GM21825 (cell line): ENCODE results near the gene MBNL2.

Experiments used
- ATAC-seq: cut with Tn5 transposase; IDR thresholded peaks from one replicate; pipeline ENCODE4 v1.9.1; 2021; ENCODE audit warnings: mild to moderate bottlenecking, moderate library complexity; ENCODE audit not compliant: unreplicated experiment

The MBNL2 gene

GRCh38 chr13:97231829-97232196 lies 9.7 kb downstream of the MBNL2 start:
- no peak for ATAC-seq

DNA sequence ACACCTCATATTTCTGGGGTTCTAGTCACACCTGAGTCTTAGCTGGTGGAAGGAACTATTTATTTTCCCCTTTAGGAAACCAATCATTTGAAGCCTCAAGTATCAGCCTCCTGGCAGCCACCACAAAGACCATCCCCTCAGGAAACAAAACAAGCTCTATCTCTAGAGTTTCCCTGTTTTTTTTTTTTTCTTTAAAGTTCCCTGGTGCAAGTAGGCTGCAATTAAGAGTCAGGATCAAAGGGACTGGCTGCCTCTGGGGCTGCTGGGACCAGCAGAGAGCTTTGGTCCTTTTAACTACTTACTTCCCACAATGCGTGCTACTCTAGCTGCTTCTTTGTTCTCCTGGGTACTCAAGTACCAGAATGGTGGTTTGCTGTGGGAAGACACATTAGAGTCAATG lies 11.4 kb downstream of the MBNL2 start:
- no peak for ATAC-seq

DNA sequence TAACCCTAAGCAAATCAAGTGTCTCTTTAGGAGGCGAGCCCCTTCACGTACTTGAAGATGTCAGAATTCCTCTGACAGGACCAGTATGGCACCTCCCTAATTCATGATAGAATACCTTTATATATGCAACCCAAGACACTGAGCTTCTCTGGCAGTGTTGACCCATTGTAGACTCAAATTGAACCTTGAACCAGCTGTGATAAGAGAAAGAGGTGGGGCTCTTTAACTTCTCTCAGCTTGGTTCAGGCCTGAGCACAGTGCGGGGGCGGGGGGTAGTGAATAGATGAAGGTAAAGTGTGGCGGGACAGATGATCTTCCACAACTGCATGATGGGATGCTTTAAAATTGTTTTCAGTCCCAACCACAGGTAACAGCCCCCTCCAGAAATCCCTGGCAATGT lies 12.1 kb downstream of the MBNL2 start:
- no peak for ATAC-seq

DNA sequence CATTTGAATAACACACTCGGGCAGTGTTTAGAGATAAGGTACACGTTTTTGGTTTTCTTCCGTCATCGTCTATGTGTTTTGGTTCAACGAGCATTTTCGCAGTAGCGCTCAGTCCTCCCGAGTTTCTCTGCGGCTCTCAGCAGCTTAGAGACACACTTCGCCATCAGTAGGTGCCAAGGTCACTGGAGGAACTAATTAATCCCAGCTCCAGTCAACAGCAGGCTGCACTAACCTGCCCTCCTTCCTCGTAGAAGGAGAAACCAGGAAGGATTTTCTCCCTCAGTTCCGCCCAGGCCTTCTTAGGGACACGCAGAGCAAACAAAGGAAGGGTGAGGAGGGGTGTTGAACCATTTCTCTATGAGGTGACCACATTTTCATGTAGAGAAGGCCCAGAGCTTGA lies 12.6 kb downstream of the MBNL2 start:
- no peak for ATAC-seq

DNA sequence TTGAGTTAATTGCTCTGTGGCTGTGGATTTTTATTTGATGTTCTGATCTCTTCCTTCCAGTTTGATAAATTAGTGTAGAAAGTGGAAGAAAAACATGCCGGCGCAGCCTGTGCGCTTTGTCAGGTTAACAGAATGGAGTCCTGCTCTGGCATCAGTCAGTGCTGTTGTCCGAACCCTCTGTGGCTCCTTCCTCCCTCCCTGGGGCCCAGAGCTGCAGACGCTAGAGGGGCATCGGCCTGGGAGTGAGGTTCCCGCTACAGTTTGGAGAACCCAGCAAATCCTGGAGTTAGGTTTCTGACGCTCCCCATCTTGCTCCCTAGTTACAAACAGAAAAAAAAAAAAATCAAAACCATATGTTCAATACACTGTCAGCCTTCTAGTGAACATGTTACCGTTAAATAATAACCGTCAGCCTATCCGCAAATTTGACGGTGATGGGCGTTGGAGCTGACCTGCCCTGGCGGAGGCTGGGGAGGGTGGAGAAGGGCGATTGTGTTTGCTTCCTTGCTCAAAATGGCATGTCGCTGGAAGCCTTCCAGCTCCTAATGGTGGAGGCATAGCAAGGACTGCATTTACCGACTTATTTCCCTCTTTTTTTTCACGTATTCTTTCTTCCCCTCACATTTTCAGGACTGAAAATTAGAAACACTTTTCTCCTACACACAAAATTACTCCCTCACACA lies 13.6 kb downstream of the MBNL2 start:
- no peak for ATAC-seq

DNA sequence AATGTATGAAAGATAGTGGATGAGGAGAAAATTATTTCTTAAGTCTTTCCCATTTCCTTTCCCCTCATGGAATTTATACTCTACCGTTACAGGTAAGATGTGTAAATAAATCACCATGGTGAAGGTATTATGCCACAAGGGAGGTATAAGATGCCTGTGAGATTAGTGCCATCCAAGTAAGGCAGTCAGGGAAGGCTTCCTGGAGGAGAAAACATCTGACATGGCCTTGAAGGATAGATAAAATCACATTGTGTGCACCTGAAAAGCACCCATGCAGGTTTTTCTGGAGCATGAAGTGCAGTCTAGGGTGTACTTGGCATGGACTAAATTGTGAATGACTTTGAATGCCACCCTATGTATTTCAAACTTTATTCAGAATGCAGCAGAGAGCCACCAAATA lies 15.3 kb downstream of the MBNL2 start:
- no peak for ATAC-seq

- no peak for ATAC-seq
Observed at GRCh38 chr13:97238432-97238831, 16.3 kb downstream of the MBNL2 start.

DNA sequence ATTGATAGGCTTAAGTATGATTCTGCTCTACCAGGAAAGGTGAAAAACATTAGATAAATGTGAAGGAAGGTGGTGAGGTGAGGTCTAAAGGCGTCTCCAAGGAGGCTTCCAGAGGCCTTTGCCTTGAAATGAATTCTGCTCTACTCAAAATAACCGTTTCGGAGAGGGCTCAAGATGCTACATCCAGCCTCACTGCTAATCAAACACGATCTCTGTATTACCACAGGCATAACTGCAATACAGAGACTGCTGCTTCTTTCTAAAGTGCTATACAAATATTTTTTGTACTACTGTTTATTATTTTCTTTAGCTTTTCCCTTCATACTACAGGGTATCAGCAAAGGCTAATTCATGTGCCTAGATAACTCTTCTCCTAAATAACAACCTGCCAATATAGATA lies 16.8 kb downstream of the MBNL2 start:
- no peak for ATAC-seq

DNA sequence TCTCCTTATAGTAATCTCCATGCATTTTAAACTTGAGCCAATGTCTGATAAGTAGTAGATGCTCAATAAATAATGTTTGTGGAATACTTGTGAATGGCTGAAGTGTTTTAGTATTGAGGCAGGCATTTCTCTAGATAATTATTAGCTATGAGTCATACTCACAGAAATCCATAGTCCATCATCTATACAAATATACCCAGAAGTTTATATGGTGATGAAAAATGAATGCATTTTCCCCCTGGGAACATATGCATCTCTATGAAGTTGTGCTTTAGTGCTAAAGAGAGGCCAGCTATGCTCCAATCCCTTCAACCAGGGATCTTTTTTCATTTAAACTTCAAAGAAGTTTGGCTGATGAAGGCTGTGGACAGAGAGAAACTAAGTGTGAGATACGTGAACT lies 17.2 kb downstream of the MBNL2 start:
- ATAC-seq = no peak

GRCh38 chr13:97239943-97240787 lies 18.0 kb downstream of the MBNL2 start:
- ATAC-seq = no peak

DNA sequence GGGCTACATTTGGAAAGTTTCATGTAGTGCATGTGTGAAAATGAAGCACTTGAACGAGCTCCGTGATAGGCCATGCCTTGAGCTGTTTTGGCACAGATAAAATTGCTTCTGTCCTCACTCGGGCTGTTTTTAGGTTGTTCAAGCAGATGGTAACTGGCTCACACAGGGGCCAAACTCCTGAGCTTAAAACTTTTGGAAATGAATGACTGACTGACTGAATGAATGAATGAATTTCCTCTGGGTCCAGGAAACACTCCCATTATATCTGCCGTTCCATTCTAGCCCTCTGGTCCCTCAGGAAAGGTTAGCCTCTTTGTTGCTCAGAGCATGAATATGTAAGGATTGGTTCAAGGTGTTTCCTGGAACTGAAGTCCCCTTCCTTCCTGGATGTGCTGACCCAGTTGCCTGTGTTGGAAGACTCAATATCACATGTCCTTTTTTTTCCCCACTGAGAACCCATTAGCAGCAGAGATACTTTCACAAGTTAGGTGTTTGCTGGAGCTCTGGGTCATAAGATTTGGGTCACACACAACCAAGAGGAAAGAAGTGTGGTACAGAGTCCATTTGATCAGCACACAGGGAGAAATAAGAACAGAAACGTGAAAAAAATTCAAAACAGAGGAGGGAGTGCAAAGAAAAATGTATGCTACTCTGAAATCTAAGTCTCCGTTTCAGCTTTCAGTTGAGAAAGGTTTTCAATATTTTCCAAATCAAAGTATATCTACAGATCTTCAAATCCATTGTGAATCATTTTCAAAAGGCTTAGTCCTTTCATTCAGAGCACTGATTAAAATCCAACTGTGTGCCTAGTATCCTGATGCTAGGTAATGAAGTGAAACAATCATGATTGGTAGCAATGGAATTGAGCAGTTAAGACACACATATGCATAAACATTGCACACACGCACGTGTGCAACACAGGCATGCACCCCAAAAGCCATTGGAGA lies 18.9 kb downstream of the MBNL2 start:
- ATAC-seq = no peak

- ATAC-seq = no peak
Observed at GRCh38 chr13:97241761-97242160, 19.6 kb downstream of the MBNL2 start.

- no peak for ATAC-seq
Observed at GRCh38 chr13:97242755-97243497, 20.8 kb downstream of the MBNL2 start.

DNA sequence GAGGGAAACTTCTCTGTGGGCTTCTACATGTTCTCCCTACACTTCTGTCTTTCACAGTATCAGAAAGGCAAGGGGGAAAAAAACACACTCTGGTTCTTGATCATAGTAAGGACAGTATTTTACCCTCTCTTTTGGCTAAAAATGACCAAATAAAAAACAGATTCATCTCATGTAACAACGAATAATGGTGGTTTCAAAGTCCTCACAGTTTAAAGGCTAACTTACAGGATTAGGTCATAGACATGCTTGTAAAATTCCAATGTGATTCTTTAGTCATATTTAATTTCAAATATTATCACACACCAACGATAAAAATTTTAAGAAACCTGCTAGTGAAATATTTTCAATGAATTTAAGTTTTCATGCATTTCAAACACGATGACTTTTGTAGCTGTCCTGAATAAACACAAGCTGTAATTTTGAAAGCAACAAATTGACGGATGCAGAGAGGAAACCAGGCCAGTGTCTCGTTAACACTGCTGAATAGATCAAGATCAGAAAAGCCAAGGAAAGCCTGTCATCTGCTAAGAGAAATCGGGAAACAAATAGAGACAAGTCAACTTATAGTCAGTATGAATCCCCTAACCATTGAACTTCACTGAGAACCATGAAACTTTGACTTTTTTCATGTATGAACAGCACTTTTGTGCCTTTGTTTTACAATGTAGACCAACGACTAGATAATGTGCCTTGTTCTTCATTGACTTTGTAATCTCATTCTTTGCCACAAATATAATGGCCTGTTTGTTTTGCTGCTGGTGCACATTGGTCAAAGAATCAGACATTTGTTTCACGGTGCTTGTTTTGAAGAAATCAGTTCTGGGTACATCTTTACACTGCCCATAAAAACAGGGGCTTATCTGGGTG lies 22.0 kb downstream of the MBNL2 start:
- ATAC-seq = no peak

- ATAC-seq = no peak
Observed at GRCh38 chr13:97245011-97245410, 22.9 kb downstream of the MBNL2 start.

- ATAC-seq = no peak
Observed at GRCh38 chr13:97246596-97247158, 24.5 kb downstream of the MBNL2 start.

- ATAC-seq = no peak
Observed at GRCh38 chr13:97248243-97248642, 26.1 kb downstream of the MBNL2 start.

DNA sequence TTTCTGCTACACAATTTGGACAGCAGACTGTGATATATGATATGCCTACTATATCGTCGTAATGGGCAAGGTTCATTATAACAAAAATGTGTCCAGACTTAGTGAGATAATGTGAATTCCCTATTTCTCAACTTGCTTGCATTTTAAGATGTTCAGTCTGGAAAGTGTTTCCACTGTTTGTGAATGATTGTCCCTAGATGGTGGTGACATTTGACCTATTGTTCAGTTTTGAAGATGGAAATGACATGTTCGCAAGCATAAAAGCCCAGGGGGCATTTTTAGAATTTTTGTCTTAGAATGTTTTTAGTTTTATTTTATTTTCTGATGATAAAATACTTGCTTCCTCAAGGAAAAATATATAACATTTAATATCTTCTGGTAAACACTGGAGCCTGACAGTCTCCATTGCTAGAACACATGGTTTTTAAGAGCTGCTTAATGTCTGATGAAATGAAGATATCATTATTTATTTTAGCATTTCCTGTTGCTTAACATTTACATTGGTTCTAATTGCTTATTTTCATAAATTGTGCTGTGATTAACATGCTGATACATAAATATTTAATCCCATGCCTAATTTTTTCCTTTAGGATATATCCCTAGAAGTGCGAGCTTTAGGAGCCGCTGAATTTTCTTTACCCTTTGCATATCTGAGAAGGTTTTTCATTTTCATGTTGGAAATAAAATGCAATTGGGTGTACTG lies 27.1 kb downstream of the MBNL2 start:
- ATAC-seq = no peak
